HL-60 (cell line): ENCODE results near the gene MCRS1.
"Not testable (repeated sequence)": the region's sequence is repeated elsewhere in the genome, so short reads cannot be mapped to it uniquely, and the experiment has no call there.

Experiments used
- DNase-seq, 2 experiments: peaks; one replicate each; pipeline ENCODE4 v3.0.0-alpha.2; 2010 to 2020; ENCODE audit warnings: low read depth in 1 of 2, low spot score in 1 of 2
- H3K27ac ChIP-seq: fragments of 250-450 bp; sonication (Bioruptor Pico); replicated peaks from 2 replicates; pipeline ENCODE4 v1.5.1; 2020; ENCODE audit warnings: mild to moderate bottlenecking, moderate library complexity
- H3K27me3 ChIP-seq: fragments of 250-450 bp; sonication (Bioruptor Pico); 2 replicates; pipeline ENCODE4 v1.5.1; 2021; ENCODE audit warnings: mild to moderate bottlenecking, moderate library complexity; ENCODE audit not compliant: insufficient read depth, poor library complexity, severe bottlenecking
- H3K4me3 ChIP-seq: replicated peaks from 2 replicates; pipeline ENCODE4 v1.5.1; 2011; ENCODE audit warnings: mild to moderate bottlenecking, control low read depth, low read length; ENCODE audit not compliant: insufficient read depth
- GABPA ChIP-seq: IDR thresholded peaks from 2 replicates; pipeline ENCODE4 v1.6.1; 2012; ENCODE audit warnings: low read depth
- POLR2AphosphoS5 ChIP-seq: IDR thresholded peaks from 2 replicates; pipeline ENCODE4 v1.6.1; 2012; ENCODE audit warnings: low read depth
- SPI1 ChIP-seq: IDR thresholded peaks from 2 replicates; pipeline ENCODE4 v1.6.1; 2012; ENCODE audit warnings: low read depth, mild to moderate bottlenecking, borderline replicate concordance
- TF ChIP-seq, protein P1 (sequence below): IDR thresholded peaks from 2 replicates; pipeline ENCODE4 v1.6.1; 2012; ENCODE audit warnings: low read depth; ENCODE audit not compliant: insufficient replicate concordance
- TF ChIP-seq, protein P2 (sequence below): IDR thresholded peaks from one replicate; pipeline ENCODE4 v1.5.1; 2011; ENCODE audit warnings: low read length, control low read depth, inconsistent platforms; ENCODE audit not compliant: insufficient read depth

MCRS1 gene

DNA sequence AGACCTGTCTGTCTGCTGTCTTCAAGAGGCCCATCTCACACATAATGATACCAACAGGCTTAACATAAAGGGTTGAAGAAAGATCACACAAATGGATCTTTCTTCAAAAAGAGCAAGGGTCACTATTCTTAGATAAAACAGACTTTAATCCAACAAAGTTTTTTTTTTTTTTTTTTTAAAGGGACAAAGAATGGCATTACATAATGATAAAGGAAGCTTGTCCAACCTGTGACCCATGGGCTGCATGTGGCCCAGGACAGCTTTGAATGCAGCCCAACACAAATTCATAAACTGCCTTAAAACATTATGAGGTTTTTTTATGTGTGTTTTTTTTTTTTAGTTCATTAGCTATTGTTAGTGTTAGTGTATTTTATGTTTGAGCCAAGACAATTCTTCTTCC is 44.3 kb upstream of the MCRS1 start:
- TF ChIP-seq POLR2AphosphoS5: no peak
- no peak for TF ChIP-seq SPI1
- TF ChIP-seq, protein P1, sequence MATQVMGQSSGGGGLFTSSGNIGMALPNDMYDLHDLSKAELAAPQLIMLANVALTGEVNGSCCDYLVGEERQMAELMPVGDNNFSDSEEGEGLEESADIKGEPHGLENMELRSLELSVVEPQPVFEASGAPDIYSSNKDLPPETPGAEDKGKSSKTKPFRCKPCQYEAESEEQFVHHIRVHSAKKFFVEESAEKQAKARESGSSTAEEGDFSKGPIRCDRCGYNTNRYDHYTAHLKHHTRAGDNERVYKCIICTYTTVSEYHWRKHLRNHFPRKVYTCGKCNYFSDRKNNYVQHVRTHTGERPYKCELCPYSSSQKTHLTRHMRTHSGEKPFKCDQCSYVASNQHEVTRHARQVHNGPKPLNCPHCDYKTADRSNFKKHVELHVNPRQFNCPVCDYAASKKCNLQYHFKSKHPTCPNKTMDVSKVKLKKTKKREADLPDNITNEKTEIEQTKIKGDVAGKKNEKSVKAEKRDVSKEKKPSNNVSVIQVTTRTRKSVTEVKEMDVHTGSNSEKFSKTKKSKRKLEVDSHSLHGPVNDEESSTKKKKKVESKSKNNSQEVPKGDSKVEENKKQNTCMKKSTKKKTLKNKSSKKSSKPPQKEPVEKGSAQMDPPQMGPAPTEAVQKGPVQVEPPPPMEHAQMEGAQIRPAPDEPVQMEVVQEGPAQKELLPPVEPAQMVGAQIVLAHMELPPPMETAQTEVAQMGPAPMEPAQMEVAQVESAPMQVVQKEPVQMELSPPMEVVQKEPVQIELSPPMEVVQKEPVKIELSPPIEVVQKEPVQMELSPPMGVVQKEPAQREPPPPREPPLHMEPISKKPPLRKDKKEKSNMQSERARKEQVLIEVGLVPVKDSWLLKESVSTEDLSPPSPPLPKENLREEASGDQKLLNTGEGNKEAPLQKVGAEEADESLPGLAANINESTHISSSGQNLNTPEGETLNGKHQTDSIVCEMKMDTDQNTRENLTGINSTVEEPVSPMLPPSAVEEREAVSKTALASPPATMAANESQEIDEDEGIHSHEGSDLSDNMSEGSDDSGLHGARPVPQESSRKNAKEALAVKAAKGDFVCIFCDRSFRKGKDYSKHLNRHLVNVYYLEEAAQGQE: no peak
- TF ChIP-seq, protein P2, sequence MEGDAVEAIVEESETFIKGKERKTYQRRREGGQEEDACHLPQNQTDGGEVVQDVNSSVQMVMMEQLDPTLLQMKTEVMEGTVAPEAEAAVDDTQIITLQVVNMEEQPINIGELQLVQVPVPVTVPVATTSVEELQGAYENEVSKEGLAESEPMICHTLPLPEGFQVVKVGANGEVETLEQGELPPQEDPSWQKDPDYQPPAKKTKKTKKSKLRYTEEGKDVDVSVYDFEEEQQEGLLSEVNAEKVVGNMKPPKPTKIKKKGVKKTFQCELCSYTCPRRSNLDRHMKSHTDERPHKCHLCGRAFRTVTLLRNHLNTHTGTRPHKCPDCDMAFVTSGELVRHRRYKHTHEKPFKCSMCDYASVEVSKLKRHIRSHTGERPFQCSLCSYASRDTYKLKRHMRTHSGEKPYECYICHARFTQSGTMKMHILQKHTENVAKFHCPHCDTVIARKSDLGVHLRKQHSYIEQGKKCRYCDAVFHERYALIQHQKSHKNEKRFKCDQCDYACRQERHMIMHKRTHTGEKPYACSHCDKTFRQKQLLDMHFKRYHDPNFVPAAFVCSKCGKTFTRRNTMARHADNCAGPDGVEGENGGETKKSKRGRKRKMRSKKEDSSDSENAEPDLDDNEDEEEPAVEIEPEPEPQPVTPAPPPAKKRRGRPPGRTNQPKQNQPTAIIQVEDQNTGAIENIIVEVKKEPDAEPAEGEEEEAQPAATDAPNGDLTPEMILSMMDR: no peak
- no peak for TF ChIP-seq GABPA
- Histone ChIP-seq H3K4me3 (no peak overlapping the region), H3K27me3 (no peaks in the 10 kb centered on the region), H3K27ac (no peak overlapping the region)
- DNase-seq: no peak

DNA sequence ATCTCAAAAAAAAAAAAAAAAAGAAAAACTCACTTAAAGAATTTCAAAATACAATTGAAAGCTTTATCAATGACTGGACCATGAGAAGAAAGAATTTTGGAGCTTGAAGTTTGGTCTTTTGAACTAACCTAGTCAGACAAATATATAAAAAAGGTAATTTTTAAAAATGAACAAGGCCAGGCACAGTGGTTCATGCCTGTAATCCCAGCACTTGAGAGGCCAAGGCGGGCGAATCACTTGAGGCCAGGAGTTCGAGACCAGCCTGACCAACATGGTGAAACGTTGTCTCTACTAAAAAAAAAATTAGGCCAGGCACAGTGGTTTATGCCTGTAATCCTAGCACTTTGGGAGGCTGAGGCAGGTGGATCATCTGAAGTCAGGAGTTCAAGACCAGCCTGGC is 42.8 kb upstream of the MCRS1 start:
- not testable (repeated sequence) for H3K27ac ChIP-seq, DNase-seq, H3K4me3 ChIP-seq, H3K27me3 ChIP-seq

DNA sequence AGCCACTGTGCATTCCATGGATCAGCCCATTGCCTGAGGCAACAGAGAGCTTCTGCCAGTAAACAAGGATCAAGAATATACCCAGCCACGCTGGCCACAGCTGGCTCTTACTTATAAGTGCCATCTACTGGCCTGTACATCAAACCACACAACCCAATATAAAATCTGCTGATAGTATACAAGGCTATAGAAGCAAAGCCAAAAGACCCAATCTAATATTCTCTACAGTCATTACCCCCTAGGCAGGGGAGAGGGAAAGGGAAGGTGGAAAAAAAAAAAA is 41.9 kb upstream of the MCRS1 start:
- TF ChIP-seq GABPA (no peak), POLR2AphosphoS5 (no peak), SPI1 (no peak)
- TF ChIP-seq, protein P2: no peak
- TF ChIP-seq, protein P1: no peak
- Histone ChIP-seq H3K27me3 (no peaks in the 10 kb centered on the region), H3K4me3 (no peak overlapping the region), H3K27ac (no peak overlapping the region)
- no peak for DNase-seq

DNA sequence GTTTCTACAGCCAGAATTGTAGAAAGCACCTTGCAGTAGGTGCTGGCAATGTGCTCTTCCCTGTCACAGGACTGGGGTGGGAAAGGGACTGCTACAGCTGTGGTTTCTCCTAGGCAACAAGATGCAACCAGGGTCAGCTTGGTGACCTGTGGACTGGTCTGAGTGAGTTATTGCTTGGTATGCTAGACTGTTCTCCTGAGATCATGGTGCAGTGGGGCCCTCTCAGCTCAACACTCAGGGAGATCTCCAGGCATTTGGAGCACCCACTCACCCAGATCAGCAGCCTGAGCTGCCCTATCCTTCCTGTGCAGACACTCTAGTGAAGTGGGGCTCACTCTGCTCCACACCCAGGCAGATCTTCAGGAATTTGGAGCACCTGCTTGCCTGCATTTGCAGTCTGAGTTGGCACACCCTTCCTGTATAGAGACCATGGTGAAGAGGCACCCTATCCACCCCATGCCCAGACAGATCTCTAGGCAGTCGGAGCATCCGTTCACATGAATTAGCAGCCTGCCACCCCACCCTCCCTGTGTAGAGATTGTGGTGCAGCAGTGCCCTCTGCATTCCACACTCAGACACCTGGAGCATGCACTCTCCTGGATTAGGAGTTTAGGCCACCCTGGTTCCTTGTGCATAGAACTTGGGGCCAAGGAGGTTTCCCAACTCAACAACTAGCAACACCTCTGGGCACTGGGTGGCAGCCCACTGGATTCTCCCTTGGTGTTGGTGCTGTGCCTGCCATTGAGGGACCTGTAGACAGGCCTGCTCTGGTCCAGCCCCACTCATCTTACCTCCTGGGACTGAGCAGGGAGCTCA is 41.3 kb upstream of the MCRS1 start:
- no peak for DNase-seq
- no peak overlapping the region for H3K27ac ChIP-seq
- no peaks in the 10 kb centered on the region for H3K27me3 ChIP-seq
- no peak overlapping the region for H3K4me3 ChIP-seq
- TF ChIP-seq SPI1 (no peak), POLR2AphosphoS5 (no peak), GABPA (no peak)
- TF ChIP-seq, protein P2: no peak
- TF ChIP-seq, protein P1: no peak

DNA sequence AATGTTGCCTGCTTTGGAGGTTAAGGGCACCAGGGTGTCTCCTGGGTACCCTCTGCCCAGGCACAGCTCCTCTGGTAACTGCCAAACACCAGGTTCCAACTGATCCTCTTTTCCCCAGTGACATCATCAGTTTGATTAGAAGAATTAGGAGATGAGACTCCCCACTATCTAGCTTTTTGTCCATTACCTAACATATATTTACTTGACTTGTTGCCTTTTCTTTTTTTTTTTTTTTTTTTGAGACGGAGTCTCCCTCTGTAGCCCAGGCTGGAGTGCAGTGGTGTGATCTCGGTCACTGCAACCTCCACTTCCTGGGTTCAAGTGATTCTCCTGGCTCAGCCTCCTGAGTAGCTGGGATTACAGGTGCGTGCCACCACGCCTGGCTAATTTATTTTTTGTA is 37.6 kb upstream of the MCRS1 start, which contains the start of gene FAM186B:
TSS of gene FAM186B (minus strand) at position 101 of the 400 bp plus-strand sequence. CDS start 162 bp downstream, outside the sequence.
- H3K27ac ChIP-seq, DNase-seq, H3K27me3 ChIP-seq, H3K4me3 ChIP-seq: not testable (repeated sequence)
